ENCODE measurements around the gene STRAP.

- TF ChIP-seq POLR2AphosphoS5 (IDR thresholded peaks at IDR 0.05; ENCODE audit: borderline replicate concordance, low read depth, low read length) = no peak
- no peak for TF ChIP-seq EZH2 (IDR thresholded peaks at IDR 0.05)
Measured at GRCh38 chr12:15883536-15883935, 1.3 kb downstream of the STRAP start.

All from SK-N-MC (cell line).